Measurements from ENCODE around the gene MAN1A2. TPM values are rescaled to one million over a fixed set of nuclear protein-coding genes. Genes with fewer than 3 reads are reported as not detected.
"Not testable (repeated sequence)": the region's sequence is repeated elsewhere in the genome, so short reads cannot be mapped to it uniquely, and the experiment has no call there.

The MAN1A2 gene
- total and polyA plus RNA-seq, 10 of the 15 experiments (the other 5 are each of a cell fraction or from before 2014, with no cell fraction given): 2.8 to 23.6 (median 16.0) TPM

DNA sequence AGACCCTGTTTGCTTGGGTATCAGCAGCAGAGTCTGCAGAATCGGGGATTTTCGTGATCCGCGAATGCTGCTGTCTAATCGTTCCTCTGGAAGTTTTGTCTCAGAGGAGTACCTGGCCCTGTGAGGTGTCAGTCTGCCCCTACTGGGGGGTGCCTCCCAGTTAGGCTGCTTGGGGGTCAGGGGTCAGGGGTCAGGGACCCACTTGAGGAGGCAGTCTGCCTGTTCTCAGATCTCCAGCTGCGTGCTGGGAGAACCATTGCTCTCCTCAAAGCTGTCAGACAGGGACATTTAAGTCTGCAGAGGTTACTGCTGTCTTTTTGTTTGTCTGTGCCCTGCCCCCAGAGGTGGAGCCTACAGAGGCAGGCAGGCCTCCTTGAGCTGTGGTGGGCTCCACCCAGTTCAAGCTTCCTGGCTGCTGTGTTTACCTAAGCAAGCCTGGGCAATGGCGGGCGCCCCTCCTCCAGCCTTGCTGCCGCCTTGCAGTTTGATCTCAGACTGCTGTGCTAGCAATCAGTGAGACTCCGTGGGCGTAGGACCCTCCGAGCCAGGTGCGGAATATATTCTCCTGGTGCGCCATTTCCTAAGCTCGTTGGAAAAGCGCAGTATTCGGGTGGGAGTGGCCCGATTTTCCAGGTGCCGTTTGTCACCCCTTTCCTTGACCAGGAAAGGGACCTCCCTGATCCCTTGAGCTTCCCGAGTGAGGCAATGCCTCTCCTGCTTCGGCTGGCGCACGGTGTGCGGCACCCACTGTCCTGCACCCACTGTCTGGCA lies 9.2 kb upstream of the MAN1A2 start:
- H3K4me3 ChIP-seq; H3K27ac ChIP-seq (ENCODE audit: control insufficient read depth, insufficient read depth); H3K4me1 ChIP-seq (ENCODE audit: control insufficient read depth, insufficient read depth, low read length); H4K20me1 ChIP-seq (ENCODE audit: control insufficient read depth, insufficient read depth); FAIRE-seq; H3K9ac ChIP-seq (ENCODE audit: control insufficient read depth, insufficient read depth, low read length); in situ Hi-C loops (cut with MboI); H3K36me3 ChIP-seq (ENCODE audit: control insufficient read depth in 2 of 2, insufficient read depth in 2 of 2, low read length in 1 of 2); POLR2A ChIA-PET; H3K4me2 ChIP-seq (ENCODE audit: control insufficient read depth, insufficient read depth); H3K9me3 ChIP-seq (replicated peaks; ENCODE audit: control insufficient read depth, insufficient read depth, low read length); H3K27me3 ChIP-seq (replicated peaks in 1 of 2; ENCODE audit: control insufficient read depth in 2 of 2, insufficient read depth in 2 of 2, low read length in 1 of 2); ATAC-seq; DNase-seq (ENCODE audit: low read depth, low spot score); BruUV-seq (replicated peaks); H2AFZ ChIP-seq (ENCODE audit: control insufficient read depth, low read depth, low read length); intact Hi-C loops (cut with micrococcal nuclease; ENCODE audit: unreplicated experiment); H3K79me2 ChIP-seq (ENCODE audit: control insufficient read depth, insufficient read depth, low read length): not testable (repeated sequence)
- ChIA-PET RAD21 (ENCODE audit: unreplicated experiment) (interaction anchor here (0.6 kb wide), 1 partner anchor 26 kb away, joined by 3 read pairs; no protein-coding TSS in a partner anchor), SMC1A (ENCODE audit: uncharacterized antibody, unreplicated experiment) (interaction anchor here (0.6 kb wide), 1 partner anchor 56 kb away, joined by 3 read pairs; no protein-coding TSS in a partner anchor), CTCF (interaction anchor here (2.6 kb wide), 1 partner anchor 17 kb away, joined by 15 read pairs; no protein-coding TSS in a partner anchor)
- WGBS (ENCODE audit: insufficient coverage, insufficient replicate concordance, low lambda C conversion rate, missing lambda C conversion rate): 85% methylated on average over 24 of the region's 24 CpGs

DNA sequence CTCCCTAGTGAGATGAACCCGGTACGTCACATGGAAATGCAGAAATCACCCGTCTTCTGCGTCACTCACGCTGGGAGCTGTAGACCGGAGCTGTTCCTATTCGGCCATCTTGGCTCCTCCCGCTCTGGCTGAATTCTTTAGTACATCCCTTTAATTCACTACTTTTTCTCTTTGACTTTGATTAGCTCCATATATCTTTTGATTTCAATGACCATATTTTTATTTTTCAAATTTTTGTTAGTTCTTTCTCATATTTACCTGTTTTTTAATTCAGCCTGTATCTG lies 8.7 kb upstream of the MAN1A2 start:
- ChIA-PET RAD21 (ENCODE audit: unreplicated experiment) (interaction anchor here (0.6 kb wide), 1 partner anchor 26 kb away, joined by 3 read pairs; no protein-coding TSS in a partner anchor), CTCF (interaction anchor here (2.6 kb wide), 1 partner anchor 17 kb away, joined by 15 read pairs; no protein-coding TSS in a partner anchor), SMC1A (ENCODE audit: uncharacterized antibody, unreplicated experiment) (interaction anchor here (1.0 kb wide), 1 partner anchor 52 kb away, joined by 3 read pairs; no protein-coding TSS in a partner anchor)
- H3K4me3 ChIP-seq; intact Hi-C loops (cut with micrococcal nuclease; ENCODE audit: unreplicated experiment); H3K9ac ChIP-seq (ENCODE audit: control insufficient read depth, insufficient read depth, low read length); H3K79me2 ChIP-seq (ENCODE audit: control insufficient read depth, insufficient read depth, low read length); H3K36me3 ChIP-seq (ENCODE audit: control insufficient read depth in 2 of 2, insufficient read depth in 2 of 2, low read length in 1 of 2); BruUV-seq (replicated peaks); H3K4me2 ChIP-seq (ENCODE audit: control insufficient read depth, insufficient read depth); H3K9me3 ChIP-seq (replicated peaks; ENCODE audit: control insufficient read depth, insufficient read depth, low read length); H3K27me3 ChIP-seq (replicated peaks in 1 of 2; ENCODE audit: control insufficient read depth in 2 of 2, insufficient read depth in 2 of 2, low read length in 1 of 2); in situ Hi-C loops (cut with MboI); POLR2A ChIA-PET; H2AFZ ChIP-seq (ENCODE audit: control insufficient read depth, low read depth, low read length); FAIRE-seq; DNase-seq (ENCODE audit: low read depth, low spot score); ATAC-seq; H4K20me1 ChIP-seq (ENCODE audit: control insufficient read depth, insufficient read depth); H3K27ac ChIP-seq (ENCODE audit: control insufficient read depth, insufficient read depth); H3K4me1 ChIP-seq (ENCODE audit: control insufficient read depth, insufficient read depth, low read length): not testable (repeated sequence)
- 79% methylated on average over 7 of the region's 8 CpGs for WGBS (ENCODE audit: insufficient coverage, insufficient replicate concordance, low lambda C conversion rate, missing lambda C conversion rate)
